SK-N-SH (cell line): Measurements from ENCODE around the gene WWOX. TPM values are rescaled to one million over a fixed set of nuclear protein-coding genes. Genes with fewer than 3 reads are reported as not detected.

Source experiments
- CTCF ChIA-PET: fragments of 300-600, 350-600 bp; formaldehyde crosslinking; extraction: SDS; loops from one replicate; lab custom pipeline; 2021; lab: Yijun Ruan, JAX
- POLR2A ChIA-PET: fragments of 350-600 bp; sonication (Branson Sonifier 250); formaldehyde crosslinking; extraction: SDS; loops from one replicate; lab custom pipeline; 2020; ENCODE audit warnings: antibody characterized with exemption, inconsistent platforms; lab: Yijun Ruan, JAX
- DNase-seq: peaks from one replicate; pipeline ENCODE4 v3.0.0; 2012
- H2AFZ ChIP-seq: fragments of 200-600 bp; sonication (generic); 2 replicates; pipeline ENCODE4 v1.8.1; 2016; ENCODE audit warnings: antibody characterized with exemption, mild to moderate bottlenecking, low read depth
- H3F3A ChIP-seq: fragments of 200-600 bp; sonication (generic); replicated peaks from 2 replicates; pipeline ENCODE3; 2016; ENCODE audit warnings: antibody characterized with exemption, mild to moderate bottlenecking; ENCODE audit not compliant: insufficient read depth
- H3K27ac ChIP-seq, 2 experiments: fragments of 200-500 bp in 1 of 2; fragments of 200-600 bp in 1 of 2; sonication (Bioruptor generic) in 1 of 2; sonication (generic), shearing (Covaris generic) in 1 of 2; 2 replicates each; pipeline versions ENCODE4 v1.5.1 to v1.6.1; 2014 to 2016; ENCODE audit warnings: low read depth in 2 of 2, inconsistent platforms in 1 of 2, low read length in 1 of 2, mild to moderate bottlenecking in 1 of 2, mixed read lengths in 1 of 2
- H3K27me3 ChIP-seq: fragments of 200-600 bp; sonication (generic), shearing (Covaris generic); 2 replicates; pipeline ENCODE4 v1.6.1; 2016; ENCODE audit warnings: mixed run types; ENCODE audit not compliant: insufficient read depth
- H3K36me3 ChIP-seq, 2 experiments: fragments of 200-500 bp in 1 of 2; fragments of 200-600 bp in 1 of 2; sonication (Bioruptor generic) in 1 of 2; sonication (generic) in 1 of 2; replicated peaks in 1 of 2; 2 replicates each; pipeline versions ENCODE3 to v1.5.1; 2014 to 2016; ENCODE audit warnings: low read length in 1 of 2, mild to moderate bottlenecking in 1 of 2; ENCODE audit not compliant: insufficient read depth in 2 of 2, control insufficient read depth in 1 of 2
- H3K4me1 ChIP-seq, 2 experiments: fragments of 200-500 bp in 1 of 2; fragments of 200-600 bp in 1 of 2; sonication (Bioruptor generic) in 1 of 2; sonication (generic), shearing (Covaris generic) in 1 of 2; 2 replicates each; pipeline versions ENCODE4 v1.5.1 to v1.6.1; 2014 to 2016; ENCODE audit warnings: low read depth in 1 of 2, low read length in 1 of 2, mixed run types in 1 of 2; ENCODE audit not compliant: insufficient read depth in 2 of 2, control insufficient read depth in 1 of 2
- H3K4me2 ChIP-seq: fragments of 200-600 bp; sonication (generic), shearing (Covaris generic); 2 replicates; pipeline ENCODE4 v1.6.1; 2017; ENCODE audit warnings: mixed run types
- H3K4me3 ChIP-seq, 2 experiments: fragments of 200-500 bp in 1 of 2; fragments of 200-600 bp in 1 of 2; sonication (Bioruptor generic) in 1 of 2; sonication (generic), shearing (Covaris generic) in 1 of 2; 2 replicates each; pipeline versions ENCODE4 v1.5.1 to v1.8.1; 2014 to 2016; ENCODE audit warnings: low read depth in 2 of 2, inconsistent platforms in 1 of 2, low read length in 1 of 2, mild to moderate bottlenecking in 1 of 2, mixed read lengths in 1 of 2, moderate library complexity in 1 of 2
- H3K79me2 ChIP-seq: fragments of 200-600 bp; sonication (generic); 2 replicates; pipeline ENCODE4 v1.8.1; 2017; ENCODE audit warnings: mild to moderate bottlenecking; ENCODE audit not compliant: insufficient read depth
- H3K9ac ChIP-seq: fragments of 200-600 bp; sonication (generic); 2 replicates; pipeline ENCODE4 v1.6.1; 2017; ENCODE audit warnings: mixed run types
- H3K9me2 ChIP-seq: fragments of 200-600 bp; sonication (generic); 2 replicates; pipeline ENCODE4 v1.6.1; 2017; ENCODE audit warnings: mixed run types
- H3K9me3 ChIP-seq: fragments of 200-600 bp; sonication (generic); 2 replicates; pipeline ENCODE4 v1.6.1; 2017; ENCODE audit warnings: mixed run types, mild to moderate bottlenecking, moderate library complexity
- H4K20me1 ChIP-seq: fragments of 200-600 bp; sonication (generic); 2 replicates; pipeline ENCODE4 v1.6.1; 2017; ENCODE audit warnings: mild to moderate bottlenecking, mixed run types; ENCODE audit not compliant: insufficient read depth
- ELF1 ChIP-seq: IDR thresholded peaks from 2 replicates; pipeline ENCODE4 v1.4.0; 2012
- GABPA ChIP-seq: IDR thresholded peaks from 2 replicates; pipeline ENCODE4 v1.4.0; 2012; ENCODE audit warnings: low read depth, mild to moderate bottlenecking
- GATA2 ChIP-seq: sonication (generic); formaldehyde crosslinking; IDR thresholded peaks from 2 replicates; pipeline ENCODE4 v1.5.0; 2020; ENCODE audit warnings: mild to moderate bottlenecking, missing genetic modification reagents
- MEF2A ChIP-seq: IDR thresholded peaks from 2 replicates; pipeline ENCODE4 v1.4.0; 2012; ENCODE audit warnings: low read depth, borderline replicate concordance
- MXI1 ChIP-seq: IDR thresholded peaks from 2 replicates; pipeline ENCODE4 v1.6.1; 2012; ENCODE audit warnings: mild to moderate bottlenecking, low read depth, low read length, improper control_type of control experiment
- POLR2AphosphoS5 ChIP-seq: IDR thresholded peaks from 2 replicates; pipeline ENCODE4 v1.6.1; 2012; ENCODE audit warnings: low read depth, low read length
- REST ChIP-seq: IDR thresholded peaks from 2 replicates; pipeline ENCODE4 v1.6.1; 2012; ENCODE audit warnings: mild to moderate bottlenecking, low read depth, low read length, moderate library complexity
- SMC3 ChIP-seq: IDR thresholded peaks from 2 replicates; pipeline ENCODE4 v1.6.1; 2012; ENCODE audit warnings: low read depth, low read length, improper control_type of control experiment
- TAF1 ChIP-seq: IDR thresholded peaks from 2 replicates; pipeline ENCODE4 v1.6.1; 2012; ENCODE audit warnings: low read depth, mild to moderate bottlenecking, low read length, moderate library complexity, borderline replicate concordance
- TEAD4 ChIP-seq: IDR thresholded peaks from 2 replicates; pipeline ENCODE4 v1.4.0; 2012; ENCODE audit warnings: mild to moderate bottlenecking, borderline replicate concordance; ENCODE audit not compliant: insufficient read depth
- ZBTB33 ChIP-seq: IDR thresholded peaks from 2 replicates; pipeline ENCODE4 v1.4.0; 2012; ENCODE audit warnings: low read depth, borderline replicate concordance
- WGBS: methylation state at CpG from one replicate; pipeline ENCODE4 v1.1.6; 2017; ENCODE audit warnings: low lambda C conversion rate; 5-methylcytosine and 5-hydroxymethylcytosine counted together
- polyA plus RNA-seq, 3 experiments: library from polyadenylated mRNA; depleted of rRNA; stranded (reverse); fragments of >200 nt; gene quantifications; 2 replicates each; pipeline ENCODE4 v1.2.3, GENCODE V29; 2012
- TF ChIP-seq, protein P1 (sequence below): IDR thresholded peaks from 2 replicates; pipeline ENCODE4 v1.4.0; 2012; ENCODE audit warnings: low read depth, borderline replicate concordance
- TF ChIP-seq, protein P2 (sequence below): IDR thresholded peaks from 2 replicates; pipeline ENCODE4 v1.4.0; 2012; ENCODE audit warnings: low read depth
- TF ChIP-seq, protein P3 (sequence below): fragments of 150-350 bp; IDR thresholded peaks from 2 replicates; pipeline ENCODE4 v1.6.1; 2016; ENCODE audit warnings: mild to moderate bottlenecking, low read depth, low read length

Gene WWOX
- polyA plus RNA-seq, 1 of the 3 experiments (the other 2 are of a cell fraction) = 10.8 TPM

GRCh38 chr16:78577630-78578029 lies 478.2 kb downstream of the WWOX start:
- Histone ChIP-seq H3K9ac (no peak overlapping the region), H2AFZ (no peak overlapping the region), H3K4me1 (no peaks in the 10 kb centered on the region), H3K79me2 (no peaks in the 10 kb centered on the region), H3K9me3 (0 out of 2 replicates have a peak, but pooled peaks cover 4% of the 10 kb centered on the region), H3K36me3 (no peaks in the 10 kb centered on the region), H3K9me2 (no peaks in the 10 kb centered on the region), H3K27me3 (no peaks in the 10 kb centered on the region), H4K20me1 (no peaks in the 10 kb centered on the region), H3F3A (no peaks in the 10 kb centered on the region), H3K4me2 (no peak overlapping the region), H3K4me3 (no peak overlapping the region), H3K27ac (no peak overlapping the region)
- DNase-seq = no peak
- ChIA-PET CTCF (interaction anchor here (1.4 to 1.7 kb wide), 2 partner anchors 37 to 40 kb away, joined by 3 to 4 read pairs; no protein-coding TSS in a partner anchor), POLR2A (no interaction called here)
- TF ChIP-seq POLR2AphosphoS5 (no peak), MXI1 (no peak), TAF1 (no peak), GATA2 (no peak), ELF1 (no peak), MEF2A (no peak), TEAD4 (no peak), SMC3 (no peak), ZBTB33 (no peak), GABPA (no peak), REST (no peak)
- TF ChIP-seq, protein P1, sequence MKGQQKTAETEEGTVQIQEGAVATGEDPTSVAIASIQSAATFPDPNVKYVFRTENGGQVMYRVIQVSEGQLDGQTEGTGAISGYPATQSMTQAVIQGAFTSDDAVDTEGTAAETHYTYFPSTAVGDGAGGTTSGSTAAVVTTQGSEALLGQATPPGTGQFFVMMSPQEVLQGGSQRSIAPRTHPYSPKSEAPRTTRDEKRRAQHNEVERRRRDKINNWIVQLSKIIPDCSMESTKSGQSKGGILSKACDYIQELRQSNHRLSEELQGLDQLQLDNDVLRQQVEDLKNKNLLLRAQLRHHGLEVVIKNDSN = no peak
- TF ChIP-seq, protein P2, sequence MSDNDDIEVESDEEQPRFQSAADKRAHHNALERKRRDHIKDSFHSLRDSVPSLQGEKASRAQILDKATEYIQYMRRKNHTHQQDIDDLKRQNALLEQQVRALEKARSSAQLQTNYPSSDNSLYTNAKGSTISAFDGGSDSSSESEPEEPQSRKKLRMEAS = no peak
- TF ChIP-seq, protein P3, sequence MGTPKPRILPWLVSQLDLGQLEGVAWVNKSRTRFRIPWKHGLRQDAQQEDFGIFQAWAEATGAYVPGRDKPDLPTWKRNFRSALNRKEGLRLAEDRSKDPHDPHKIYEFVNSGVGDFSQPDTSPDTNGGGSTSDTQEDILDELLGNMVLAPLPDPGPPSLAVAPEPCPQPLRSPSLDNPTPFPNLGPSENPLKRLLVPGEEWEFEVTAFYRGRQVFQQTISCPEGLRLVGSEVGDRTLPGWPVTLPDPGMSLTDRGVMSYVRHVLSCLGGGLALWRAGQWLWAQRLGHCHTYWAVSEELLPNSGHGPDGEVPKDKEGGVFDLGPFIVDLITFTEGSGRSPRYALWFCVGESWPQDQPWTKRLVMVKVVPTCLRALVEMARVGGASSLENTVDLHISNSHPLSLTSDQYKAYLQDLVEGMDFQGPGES = no peak
- WGBS = 80% methylated on average over 6 of the region's 6 CpGs
